ENCODE measurements around the gene PGRMC2.
"Not testable (repeated sequence)": the region's sequence is repeated elsewhere in the genome, so short reads cannot be mapped to it uniquely, and the experiment has no call there.

The PGRMC2 gene

DNA sequence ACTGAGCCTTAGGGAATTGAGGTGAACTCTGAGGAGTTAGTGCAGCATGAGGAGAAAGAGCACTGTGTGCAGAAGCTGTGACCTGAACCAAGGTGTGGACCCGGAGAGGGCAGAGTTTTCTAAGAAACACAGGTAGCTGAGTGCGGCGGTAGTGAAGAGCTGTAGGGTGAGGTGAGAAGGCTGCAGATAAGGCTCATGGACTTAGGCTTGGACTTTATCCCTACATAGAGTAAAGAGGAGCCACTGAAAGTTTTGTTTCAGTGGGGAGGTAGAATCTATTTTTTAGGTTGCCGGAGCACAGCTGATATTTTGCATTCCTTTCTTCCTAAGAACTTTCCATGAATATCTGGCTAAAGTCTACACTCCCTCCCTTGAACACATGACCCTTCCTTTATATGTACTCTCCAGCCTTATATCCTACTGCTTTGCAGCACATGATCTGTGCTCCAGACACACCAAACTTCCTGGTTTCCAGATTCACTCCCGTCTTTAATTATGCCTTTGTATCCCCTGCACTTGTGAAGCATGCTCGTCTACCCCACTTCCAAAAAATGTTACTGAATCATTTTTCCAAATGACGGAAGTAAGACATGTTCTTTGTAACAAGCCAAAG lies 10.6 kb upstream of the PGRMC2 start:
- no peak for DNase-seq

DNA sequence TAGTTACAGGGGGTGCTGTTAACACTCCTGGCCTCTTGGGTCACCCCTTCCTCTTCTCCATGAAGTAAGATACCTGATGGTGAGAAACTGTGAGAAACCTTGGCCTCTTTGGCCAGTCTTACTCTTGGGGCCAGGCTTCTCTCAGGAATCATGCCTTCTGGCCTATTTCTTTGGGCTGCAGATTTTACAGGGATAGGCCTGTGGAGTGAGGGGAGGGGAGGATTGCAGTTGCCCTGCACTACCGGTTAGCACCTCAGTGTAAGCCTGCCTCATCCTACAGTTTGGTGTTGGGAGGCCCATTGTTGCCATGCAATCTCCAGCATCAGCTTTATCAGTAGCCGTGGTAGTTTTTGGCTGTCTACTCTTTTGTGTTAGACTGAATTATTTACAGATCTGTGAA lies 7.6 kb upstream of the PGRMC2 start:
- no peak for DNase-seq

DNA sequence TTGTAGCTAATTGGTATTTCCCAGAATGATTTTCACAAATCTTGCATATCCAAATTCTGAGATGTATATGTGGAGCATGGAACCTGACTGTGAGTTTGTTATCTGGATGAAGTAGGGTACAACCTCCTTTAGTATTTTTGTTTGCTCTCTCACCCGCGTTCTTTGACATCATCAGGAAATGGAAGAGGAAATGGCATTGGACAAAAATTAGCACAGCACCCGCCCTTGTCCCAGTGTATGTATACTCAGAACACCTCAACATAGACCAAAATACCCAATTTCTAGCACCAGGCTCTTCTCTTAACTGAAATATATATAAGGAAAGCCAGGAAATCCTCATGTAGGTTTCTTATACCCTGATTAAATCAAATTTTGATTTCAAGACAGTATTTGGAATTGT lies 6.9 kb upstream of the PGRMC2 start:
- no peak for DNase-seq

DNA sequence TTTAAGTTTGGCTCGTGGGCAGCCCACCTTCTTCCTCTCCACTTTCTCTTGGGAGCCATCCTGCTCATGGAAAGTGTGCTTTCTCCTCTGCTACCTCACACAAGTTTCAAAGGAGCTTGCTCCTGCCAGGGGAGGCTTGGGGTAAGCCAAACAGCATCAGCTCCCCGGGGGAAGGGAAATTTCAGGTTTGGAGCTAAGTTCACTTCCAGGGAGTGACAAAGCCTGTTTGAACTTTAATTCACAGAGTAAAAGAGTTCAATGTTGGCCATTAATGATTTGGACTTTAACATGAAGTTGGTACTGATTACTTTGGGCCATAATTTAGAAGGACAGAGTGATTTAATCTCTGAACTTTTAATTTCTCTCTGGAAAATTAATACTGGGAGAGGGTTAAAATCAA lies 4.7 kb upstream of the PGRMC2 start:
- no peak for DNase-seq

DNA sequence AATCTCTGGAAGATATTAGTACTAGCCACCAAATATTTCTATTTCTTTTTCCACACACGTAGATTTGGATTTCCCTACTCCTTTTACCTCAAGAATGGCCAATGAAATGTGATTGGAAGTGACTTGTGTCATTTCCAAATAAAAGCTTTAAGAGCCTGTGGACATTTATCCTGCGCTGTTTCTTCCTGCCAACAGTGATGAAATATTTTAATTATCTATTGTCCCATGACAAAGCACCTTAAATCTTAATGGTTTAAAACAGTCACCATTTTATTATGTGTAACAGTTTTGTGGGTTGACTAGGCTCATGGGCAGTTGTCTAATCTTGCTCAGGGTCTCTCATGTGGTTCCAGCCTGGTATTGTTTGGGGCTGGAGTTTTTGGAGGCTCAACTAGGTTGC lies 3.5 kb upstream of the PGRMC2 start:
- no peak for DNase-seq

DNA sequence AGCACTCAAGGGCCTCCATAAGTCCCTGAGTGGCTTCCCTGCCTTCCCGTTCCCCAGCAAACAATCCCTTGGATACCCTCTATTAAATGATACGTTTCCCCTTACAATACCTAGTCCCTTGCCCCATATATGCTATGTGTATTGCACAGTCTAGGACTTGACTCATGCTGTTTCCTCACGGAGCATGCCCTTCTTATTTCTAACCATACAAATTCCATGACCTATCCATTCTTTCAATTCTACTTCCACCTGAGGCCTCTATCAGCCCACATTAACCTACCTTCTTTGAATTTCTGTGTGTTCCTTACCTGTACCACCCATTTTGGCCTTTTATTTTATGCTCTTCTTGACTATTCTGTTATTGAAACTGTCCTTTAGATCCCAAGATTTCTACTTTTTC lies 2.9 kb upstream of the PGRMC2 start:
- DNase-seq, result no peak

DNA sequence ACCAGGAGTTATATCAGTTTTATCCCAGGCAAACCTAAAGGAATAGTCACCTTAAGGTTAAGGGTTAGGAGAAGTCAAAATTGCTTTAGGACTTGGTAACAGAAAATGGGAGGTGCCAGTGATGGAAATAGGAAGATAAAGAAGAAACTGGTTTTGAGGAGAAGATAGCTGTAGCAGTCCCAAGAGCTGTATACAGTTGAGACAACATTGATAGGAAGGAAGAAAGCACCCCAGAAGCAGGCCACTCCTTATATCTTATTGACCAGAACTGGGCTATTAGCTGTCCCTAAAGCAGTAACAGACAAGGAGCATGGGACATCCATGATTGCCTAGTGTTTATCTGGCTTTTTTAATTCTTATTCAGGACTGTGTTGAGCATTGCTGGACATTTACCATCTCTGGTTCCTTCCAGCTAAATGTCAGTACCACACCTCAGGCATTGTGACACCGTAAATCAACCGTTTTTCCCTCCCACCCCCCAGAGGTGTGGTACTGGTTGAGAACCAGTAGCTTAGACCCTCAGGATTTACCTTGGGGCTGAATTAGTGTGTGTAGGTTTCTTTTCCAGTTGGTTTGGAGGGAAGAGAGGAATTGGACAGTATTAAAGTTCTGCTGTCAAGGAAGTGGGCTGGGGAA lies 2.0 kb upstream of the PGRMC2 start:
- DNase-seq, result no peak

DNA sequence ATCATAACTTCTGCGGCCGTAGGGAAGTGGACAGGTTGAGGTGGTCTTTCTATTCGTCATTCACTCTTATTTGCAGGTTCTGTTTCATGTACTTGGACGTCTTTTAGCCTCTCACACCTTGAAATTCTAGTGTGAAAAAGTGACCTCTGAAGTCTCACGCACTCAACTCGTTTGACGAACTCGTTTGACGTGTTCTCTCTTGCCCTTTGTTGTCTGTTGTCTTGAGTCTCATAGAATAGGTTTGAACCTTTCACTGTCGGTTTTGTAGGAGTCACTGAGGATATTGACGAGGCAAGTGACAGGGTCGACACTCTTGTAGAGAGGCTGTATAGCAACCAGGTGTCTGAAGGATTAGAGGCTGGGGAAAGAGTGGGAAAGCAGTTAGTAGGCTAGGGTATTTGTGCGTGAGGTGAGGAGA lies 1.1 kb upstream of the PGRMC2 start:
- DNase-seq, result peak; percentile 47

DNA sequence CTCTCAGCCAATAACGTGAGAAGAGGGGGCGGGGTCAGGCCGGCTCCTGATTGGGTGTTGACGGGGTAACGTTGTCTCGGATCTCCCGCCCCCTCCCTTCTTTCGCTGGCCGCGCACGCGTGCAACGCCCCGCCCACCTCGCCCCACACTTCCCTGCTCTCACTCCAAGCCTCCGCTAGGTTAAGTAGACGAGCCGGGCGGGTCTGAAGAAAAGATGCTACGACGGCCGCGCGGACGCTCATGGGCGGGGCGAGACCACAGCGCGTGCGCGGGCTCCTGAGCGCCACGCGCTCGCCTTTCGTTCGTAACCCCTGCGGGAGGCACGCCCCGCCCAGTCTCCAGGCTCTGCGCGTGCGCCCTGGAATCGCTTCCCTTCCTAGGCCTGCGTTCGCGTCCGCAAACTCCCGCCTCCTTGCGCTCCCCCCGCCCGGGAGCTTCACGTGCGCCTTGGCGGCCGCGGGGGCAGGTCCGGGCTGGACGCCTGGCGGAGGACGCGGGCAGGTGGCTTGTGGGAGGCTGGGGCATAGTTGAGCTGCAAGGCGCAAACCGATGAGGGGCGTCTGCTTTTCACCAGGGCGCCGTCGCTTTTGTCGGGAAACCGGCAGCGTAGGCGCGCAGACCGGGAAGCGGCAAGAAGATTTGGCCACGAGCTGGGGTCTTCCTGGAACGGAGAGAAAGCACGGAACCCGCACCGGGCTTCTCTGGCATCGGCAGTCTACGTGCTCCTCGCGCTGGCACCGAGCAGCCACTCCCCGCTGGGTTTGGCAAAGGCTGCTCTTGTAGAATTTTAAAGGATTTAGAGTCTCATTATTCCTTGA lies 467 bp upstream of the PGRMC2 start:
- peak; percentile 100 for DNase-seq

DNA sequence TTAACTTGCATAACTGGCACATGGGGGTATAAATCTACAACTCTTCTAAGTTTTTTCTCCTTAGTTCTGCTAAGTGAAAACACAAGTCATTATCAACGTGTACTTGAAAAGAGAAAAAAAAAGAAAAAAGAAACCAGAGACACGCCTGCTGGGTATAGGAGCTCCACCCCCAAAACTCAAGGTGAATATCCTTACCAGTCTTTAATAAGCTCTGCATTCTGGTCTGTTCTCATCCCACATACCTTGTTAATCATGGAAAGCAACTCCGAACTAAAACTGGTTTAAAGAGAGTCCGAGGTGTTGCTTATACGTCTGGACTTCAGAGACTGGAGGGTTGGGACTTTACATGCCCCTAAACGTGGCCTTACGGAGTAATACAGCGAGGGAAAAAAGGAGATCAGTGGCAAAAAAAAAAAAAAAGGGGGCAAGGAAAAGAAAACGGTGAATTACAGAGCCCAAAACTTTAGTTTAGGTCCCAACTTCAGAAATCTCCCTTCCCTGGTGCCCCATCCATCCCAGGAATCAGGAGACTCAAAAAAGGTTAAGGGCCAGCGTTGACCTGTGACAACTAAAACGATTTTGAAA lies 1.0 kb downstream of the PGRMC2 start:
- DNase-seq, result no peak

DNA sequence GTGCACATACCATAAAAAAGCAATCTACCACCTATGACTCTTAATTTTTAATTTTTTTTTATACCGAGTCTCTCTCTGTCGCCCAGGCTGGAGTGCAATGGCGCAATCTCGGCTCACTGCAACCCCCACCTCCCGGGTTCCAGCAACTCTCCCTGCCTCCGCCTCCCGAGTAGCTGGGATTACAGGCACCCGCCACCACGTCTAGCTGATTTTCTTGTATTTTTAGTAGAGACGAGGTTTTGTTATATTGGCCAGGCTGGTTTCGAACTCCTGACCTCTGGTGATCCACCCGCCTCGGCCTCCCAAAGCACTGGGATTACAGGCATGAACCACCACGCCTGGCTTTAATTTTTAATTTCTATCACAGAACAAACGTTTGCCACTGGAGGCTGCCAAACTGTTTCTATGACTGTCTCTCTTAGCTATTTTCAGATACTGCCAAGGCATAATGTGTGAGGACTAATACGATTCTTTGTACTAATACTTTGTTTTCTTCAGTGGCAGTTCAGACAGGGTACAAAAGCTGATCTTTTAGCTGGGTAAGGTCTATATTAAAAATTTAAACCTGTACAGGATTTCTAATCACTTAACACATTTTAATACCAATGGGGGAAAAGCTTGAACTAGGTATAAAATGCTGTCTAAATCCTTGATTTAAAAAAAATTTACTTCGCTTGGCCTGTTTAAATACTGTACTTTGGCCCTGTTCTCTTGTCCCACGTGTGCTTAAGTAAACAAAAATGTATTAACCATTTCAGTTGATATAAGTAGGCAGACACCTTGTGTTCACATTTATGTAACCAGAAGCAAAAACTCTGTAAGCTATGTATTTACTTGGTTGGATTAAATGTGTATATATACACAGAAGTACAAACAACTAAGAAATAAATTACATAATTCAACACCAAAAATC lies 2.3 kb downstream of the PGRMC2 start:
- no peak for DNase-seq

DNA sequence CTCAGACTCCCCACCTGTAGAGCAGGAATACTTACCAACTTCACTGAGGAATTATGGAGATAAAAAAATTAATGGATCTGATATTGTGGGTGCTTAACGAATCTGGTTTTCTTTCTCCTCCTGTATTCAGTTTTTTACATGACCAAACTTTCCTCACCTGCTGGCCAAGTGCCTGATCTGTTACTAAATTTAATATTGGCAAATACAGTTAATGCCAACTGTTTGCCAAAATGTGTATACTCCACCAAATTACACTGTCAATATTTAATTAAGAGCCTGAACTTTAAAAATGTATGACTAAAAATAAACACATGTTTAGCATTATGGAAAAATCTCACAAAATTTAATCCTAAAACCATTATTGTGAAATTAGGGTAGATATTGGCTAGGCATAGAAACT lies 3.3 kb downstream of the PGRMC2 start:
- DNase-seq, result no peak

DNA sequence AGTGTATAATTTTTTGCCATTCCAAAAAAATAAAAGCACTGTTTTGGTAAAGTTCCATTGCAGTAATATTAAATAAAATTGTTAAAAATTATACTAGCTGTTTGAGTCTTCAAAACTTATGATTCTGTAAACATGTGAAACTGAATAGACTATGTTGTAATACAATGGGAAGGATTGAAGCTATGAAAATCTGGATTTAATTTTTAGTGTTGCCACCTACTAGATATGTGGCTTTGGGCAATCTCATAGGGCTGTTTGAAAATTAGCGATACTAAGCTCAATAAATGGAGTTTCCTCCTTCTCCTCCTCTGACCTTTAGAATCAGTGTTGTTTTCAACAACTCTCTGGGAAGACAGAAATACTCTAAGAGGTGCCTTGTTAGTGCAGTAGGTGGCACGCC lies 4.5 kb downstream of the PGRMC2 start:
- no peak for DNase-seq

DNA sequence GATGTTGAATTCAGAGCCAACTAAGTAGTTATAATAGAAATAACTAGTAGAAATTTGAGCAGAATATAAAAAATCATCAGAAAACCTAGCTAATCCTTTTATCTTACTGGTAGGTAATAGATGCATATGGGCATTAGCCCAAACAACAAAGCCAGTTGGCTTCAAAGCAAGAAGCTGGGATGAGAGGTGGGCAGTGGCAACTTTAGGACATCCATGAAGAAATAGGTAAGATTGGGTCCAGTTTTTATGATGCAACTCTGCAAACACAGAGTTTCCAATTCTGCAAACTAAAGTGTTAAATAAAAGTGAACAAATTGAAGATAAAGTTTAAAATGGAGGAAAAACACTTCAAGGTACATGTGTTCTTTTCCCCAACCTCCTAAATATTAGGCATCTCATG lies 5.1 kb downstream of the PGRMC2 start:
- DNase-seq, result no peak

DNA sequence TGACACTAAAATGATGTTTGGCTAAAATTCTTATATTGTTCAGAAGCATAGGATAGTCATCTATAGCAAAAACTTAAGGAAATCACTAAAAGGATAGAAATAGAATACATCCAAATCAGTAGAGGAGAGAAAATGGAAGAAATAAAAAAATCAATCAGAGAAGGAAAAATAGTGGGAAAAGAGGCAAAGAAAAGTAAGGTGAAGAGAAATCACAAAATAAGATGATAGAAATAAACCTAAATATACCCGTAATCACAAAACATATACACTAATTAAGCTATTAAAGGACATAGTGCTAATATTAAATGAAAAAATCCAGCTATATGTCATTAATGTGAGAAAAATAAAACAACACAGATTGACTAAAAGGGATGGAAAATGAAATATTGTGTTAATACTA lies 6.3 kb downstream of the PGRMC2 start:
- no peak for DNase-seq

DNA sequence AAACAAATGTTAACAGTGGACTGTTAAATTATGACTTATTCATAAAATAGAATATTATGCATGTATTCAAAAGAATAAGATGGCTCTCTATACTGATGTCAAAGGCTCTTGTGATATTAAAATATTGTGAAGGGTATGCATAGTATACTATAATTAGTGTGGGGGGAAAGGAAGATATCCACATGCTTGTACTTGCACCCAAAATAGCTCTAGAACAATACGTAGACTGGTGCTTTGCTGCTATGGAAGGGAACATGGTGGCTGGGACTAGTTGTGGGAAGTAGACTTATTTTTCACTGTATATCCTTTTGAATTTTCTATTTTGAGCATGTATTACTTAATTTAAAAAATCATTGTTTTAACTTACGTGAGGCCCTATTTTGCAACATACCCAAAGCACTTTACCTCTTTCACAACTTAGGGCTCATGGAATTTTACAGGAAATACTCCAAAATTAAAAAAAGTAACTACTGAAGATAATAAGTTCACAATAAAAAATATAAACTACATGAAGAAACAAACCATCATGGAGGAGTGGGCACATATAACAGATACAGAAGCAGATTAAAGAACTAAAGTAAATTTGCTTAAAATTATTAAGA lies 7.9 kb downstream of the PGRMC2 start:
- DNase-seq, result no peak

DNA sequence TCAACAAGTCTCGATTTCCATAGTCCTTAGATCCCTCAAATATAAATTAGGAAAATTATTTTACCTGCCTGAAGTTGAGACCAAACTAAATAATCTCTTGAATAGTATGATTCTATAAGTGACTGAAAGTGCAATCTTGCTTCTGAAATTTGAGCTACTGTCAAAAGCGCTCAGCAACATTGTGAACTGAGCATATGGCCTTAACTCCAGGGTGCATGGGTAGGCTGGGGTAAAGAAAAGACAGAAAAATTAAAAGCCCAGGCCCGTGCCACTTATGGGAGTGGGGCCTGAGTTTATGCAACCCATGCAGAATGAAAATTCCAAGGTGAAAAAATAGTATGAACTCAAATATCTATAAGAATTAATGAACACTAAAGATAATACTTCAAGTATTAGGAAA lies 9.8 kb downstream of the PGRMC2 start:
- DNase-seq, result no peak

DNA sequence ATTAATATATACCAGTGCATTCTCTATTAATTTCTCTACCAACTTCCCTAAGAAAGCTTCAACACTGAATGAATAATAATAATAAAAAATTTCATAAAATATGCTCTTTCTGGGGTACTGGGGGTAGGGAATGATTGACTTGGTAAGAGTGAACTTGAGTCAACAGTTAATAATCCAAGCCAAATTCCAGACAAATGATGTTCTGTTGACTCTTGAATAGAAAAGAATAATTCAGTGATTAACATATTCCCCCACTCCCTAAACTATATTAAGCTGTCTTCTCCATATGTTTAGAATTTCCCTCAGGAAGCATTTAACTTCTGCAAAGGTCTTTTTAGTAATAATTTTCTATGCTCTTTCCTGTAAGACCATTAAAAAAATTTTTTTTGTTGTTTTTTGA lies 12.3 kb downstream of the PGRMC2 start:
- no peak for DNase-seq

DNA sequence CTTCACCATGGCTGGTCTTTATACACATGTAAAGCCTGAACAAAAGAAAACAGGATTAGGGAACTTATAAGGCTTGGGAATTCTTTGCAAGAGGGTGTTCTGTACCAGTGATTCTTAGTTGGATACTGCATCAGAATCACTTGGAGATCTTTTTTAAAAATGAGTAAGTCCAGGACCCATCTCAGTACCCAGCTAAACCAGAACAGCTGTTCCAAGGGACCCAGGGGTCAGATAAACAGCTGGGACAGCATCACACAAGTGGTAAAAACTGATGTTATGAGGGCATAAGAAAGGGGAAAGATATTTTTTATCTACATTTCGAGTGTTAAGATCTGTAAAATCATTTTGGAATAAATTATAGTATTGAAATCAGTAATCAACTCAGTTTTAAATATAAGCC lies 16.1 kb downstream of the PGRMC2 start:
- DNase-seq, result no peak

DNA sequence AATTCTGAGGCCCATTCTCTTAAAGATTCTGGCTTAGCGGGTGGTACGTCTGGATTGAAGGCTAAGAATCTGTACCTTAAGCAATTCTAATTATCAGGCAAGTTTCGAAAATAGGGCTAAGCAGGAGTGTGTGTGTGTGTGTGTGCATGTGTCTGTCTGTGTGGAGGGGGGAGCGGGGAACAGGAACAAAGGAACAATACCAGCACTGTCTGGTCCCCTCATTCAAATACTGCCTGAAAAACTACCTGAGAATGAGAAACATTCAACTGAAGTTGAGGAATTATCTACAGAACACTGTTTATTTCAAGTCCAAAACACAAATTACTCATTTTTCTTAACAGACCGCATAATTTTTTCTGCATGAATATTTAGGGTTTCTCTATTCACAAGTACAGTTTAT lies 18.6 kb downstream of the PGRMC2 start:
- DNase-seq, result no peak

DNA sequence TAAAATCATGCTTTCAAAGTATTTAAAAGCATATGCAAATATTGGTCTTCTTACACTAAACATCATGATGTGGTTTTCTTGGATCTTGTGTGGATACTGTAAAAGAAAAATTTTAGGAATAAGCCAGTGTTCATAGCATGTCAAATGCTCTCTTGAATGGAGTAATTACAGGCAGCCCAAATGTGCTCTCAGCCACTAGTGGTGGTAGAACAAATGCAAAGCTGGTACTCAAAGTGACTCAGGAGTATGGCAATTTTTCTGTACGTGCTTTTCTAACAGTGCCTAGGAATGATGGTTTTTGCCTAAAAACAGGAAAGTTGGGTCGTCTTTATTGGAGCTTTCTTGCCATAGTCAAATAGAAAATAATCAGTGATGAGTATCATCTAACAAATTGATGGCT lies 19.9 kb downstream of the PGRMC2 start:
- no peak for DNase-seq

DNA sequence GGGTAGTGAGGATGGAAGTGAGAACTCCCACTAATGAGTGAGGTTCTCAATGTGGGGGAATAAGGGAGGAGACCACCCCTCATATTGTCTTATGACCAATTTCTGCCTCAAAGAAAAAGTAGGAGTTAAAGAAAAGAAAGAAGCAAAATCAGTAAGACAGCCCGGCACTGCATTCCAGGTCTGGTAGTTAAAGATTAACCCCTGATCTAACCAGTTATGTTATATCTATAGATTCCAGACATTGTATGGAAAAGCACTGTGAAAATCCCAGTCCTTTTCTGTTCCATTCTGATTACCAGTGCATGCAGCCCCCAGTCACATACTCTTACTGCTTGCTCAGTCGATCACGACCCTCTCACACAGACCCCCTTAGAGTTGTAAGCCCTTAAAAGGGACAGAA lies 20.4 kb downstream of the PGRMC2 start:
- not testable (repeated sequence) for DNase-seq

All from NCI-H1092 (cell line).